Activated naive CD8-positive, alpha-beta T cell (primary cell): ENCODE results near the gene CENPN.

ENCODE experiments used
- H3K27ac Mint-ChIP-seq: one replicate; pipeline ENCODE4 v1.8.0; 2021; ENCODE audit warnings: mixed read lengths
- H3K27me3 Mint-ChIP-seq: one replicate; pipeline ENCODE4 v1.8.0; 2021; ENCODE audit warnings: mixed read lengths
- H3K36me3 Mint-ChIP-seq: one replicate; pipeline ENCODE4 v1.8.0; 2021; ENCODE audit warnings: mixed read lengths
- H3K4me1 Mint-ChIP-seq: one replicate; pipeline ENCODE4 v1.8.0; 2021; ENCODE audit warnings: low read depth, mixed read lengths
- H3K4me3 Mint-ChIP-seq: one replicate; pipeline ENCODE4 v1.8.0; 2021; ENCODE audit warnings: mild to moderate bottlenecking, mixed read lengths
- H3K9me3 Mint-ChIP-seq: one replicate; pipeline ENCODE4 v1.8.0; 2021; ENCODE audit warnings: low read depth, mixed read lengths

The CENPN gene

GRCh38 chr16:81070979-81071378 is 64.0 kb downstream of the CENPN start:
- H3K27me3 Mint-ChIP-seq, result no peaks in the 10 kb centered on the region
- no peak overlapping the region for H3K27ac Mint-ChIP-seq
- peaks cover 12% of the 10 kb centered on the region for H3K4me1 Mint-ChIP-seq
- peaks cover 3% of the 10 kb centered on the region for H3K36me3 Mint-ChIP-seq
- no peaks in the 10 kb centered on the region for H3K9me3 Mint-ChIP-seq
- H3K4me3 Mint-ChIP-seq, result no peak overlapping the region

- no peak overlapping the region for H3K27ac Mint-ChIP-seq
- peaks cover 3% of the 10 kb centered on the region for H3K36me3 Mint-ChIP-seq
- H3K4me3 Mint-ChIP-seq, result no peak overlapping the region
- H3K9me3 Mint-ChIP-seq, result no peaks in the 10 kb centered on the region
- no peaks in the 10 kb centered on the region for H3K27me3 Mint-ChIP-seq
- H3K4me1 Mint-ChIP-seq, result peaks cover 8% of the 10 kb centered on the region
These were observed 64.8 kb downstream of the CENPN start for GRCh38 chr16:81071805-81072204.

GRCh38 chr16:81073560-81074330 is 66.7 kb downstream of the CENPN start:
- Mint-ChIP-seq H3K4me3 (no peak overlapping the region), H3K9me3 (no peaks in the 10 kb centered on the region), H3K4me1 (peaks cover 3% of the 10 kb centered on the region), H3K27me3 (no peaks in the 10 kb centered on the region), H3K36me3 (peaks cover 3% of the 10 kb centered on the region), H3K27ac (no peak overlapping the region)

- H3K27ac Mint-ChIP-seq, result no peak overlapping the region
- H3K36me3 Mint-ChIP-seq, result no peaks in the 10 kb centered on the region
- H3K4me1 Mint-ChIP-seq, result peaks cover 3% of the 10 kb centered on the region
- no peaks in the 10 kb centered on the region for H3K9me3 Mint-ChIP-seq
- no peak overlapping the region for H3K4me3 Mint-ChIP-seq
- H3K27me3 Mint-ChIP-seq, result no peaks in the 10 kb centered on the region
These were observed 69.6 kb downstream of the CENPN start for GRCh38 chr16:81076566-81077075.

GRCh38 chr16:81077076-81077940 is 70.3 kb downstream of the CENPN start, which contains the start of gene C16orf46:
Gene C16orf46, minus strand, starts transcription at chr16:81077238. Its CDS starts 13,283 bp downstream, at chr16:81063955.
- peaks cover 3% of the 10 kb centered on the region for H3K4me1 Mint-ChIP-seq
- no peaks in the 10 kb centered on the region for H3K9me3 Mint-ChIP-seq
- H3K4me3 Mint-ChIP-seq, result no peak within 1 kb of the TSS
- H3K27me3 Mint-ChIP-seq, result no peaks in the 10 kb centered on the region
- H3K36me3 Mint-ChIP-seq, result no peaks in the 10 kb centered on the region
- H3K27ac Mint-ChIP-seq, result no peak within 1 kb of the TSS

GRCh38 chr16:81080233-81080632 is 73.2 kb downstream of the CENPN start:
- no peaks in the 10 kb centered on the region for H3K27me3 Mint-ChIP-seq
- no peak overlapping the region for H3K27ac Mint-ChIP-seq

GRCh38 chr16:81081014-81081413 is 74.0 kb downstream of the CENPN start:
- no peaks in the 10 kb centered on the region for H3K9me3 Mint-ChIP-seq
- H3K27ac Mint-ChIP-seq, result no peak overlapping the region
- no peaks in the 10 kb centered on the region for H3K36me3 Mint-ChIP-seq
- no peak overlapping the region for H3K4me3 Mint-ChIP-seq
- peaks cover 3% of the 10 kb centered on the region for H3K4me1 Mint-ChIP-seq
- no peaks in the 10 kb centered on the region for H3K27me3 Mint-ChIP-seq

More at GRCh38 chr16:81080233-81080632, 73.2 kb downstream of the CENPN start:
- no peak overlapping the region for H3K4me3 Mint-ChIP-seq
- H3K4me1 Mint-ChIP-seq, result peaks cover 3% of the 10 kb centered on the region
- no peaks in the 10 kb centered on the region for H3K36me3 Mint-ChIP-seq
- H3K9me3 Mint-ChIP-seq, result no peaks in the 10 kb centered on the region
